Heart left ventricle (tissue), 16 donors: ENCODE measurements around the gene NRSN2. TPM values are rescaled to one million over a fixed set of nuclear protein-coding genes. Genes with fewer than 3 reads are reported as not detected.

Source experiments
- ATAC-seq, 4 donors: fragments of 200-7000 bp; cut with Tn5 transposase; one replicate each; pipeline ENCODE4 v1.9.1; 2020 to 2022; ENCODE audit warnings: moderate library complexity in 4 of 4, mild to moderate bottlenecking in 3 of 4, moderate number of reproducible peaks in 1 of 4
- DNase-seq, 5 donors: peaks; one replicate each; pipeline ENCODE4 v3.0.0-alpha.2; 2020
- H3K27ac ChIP-seq, 12 donors: fragments of 200-600 bp; sonication (generic) in 4 of 12; one replicate each; pipeline versions ENCODE4 v1.5.0 to v1.8.0; 2016 to 2022; ENCODE audit warnings: mild to moderate bottlenecking in 2 of 12
- H3K27me3 ChIP-seq, 9 donors: fragments of 200-600 bp; sonication (generic) in 2 of 9; one replicate each; pipeline versions ENCODE4 v1.5.1 to v1.8.0; 2016 to 2022; ENCODE audit warnings: mild to moderate bottlenecking in 3 of 9
- H3K36me3 ChIP-seq, 9 donors: fragments of 200-600 bp; sonication (generic) in 2 of 9; one replicate each; pipeline versions ENCODE4 v1.5.0 to v1.8.0; 2018 to 2022; ENCODE audit warnings: mild to moderate bottlenecking in 2 of 9
- H3K4me1 ChIP-seq, 12 donors: fragments of 200-600 bp; sonication (generic) in 4 of 12; one replicate each; pipeline versions ENCODE4 v1.5.0 to v1.8.0; 2016 to 2022; ENCODE audit warnings: mild to moderate bottlenecking in 3 of 12
- H3K4me3 ChIP-seq, 12 donors: fragments of 200-600 bp; sonication (generic) in 4 of 12; one replicate each; pipeline versions ENCODE4 v1.5.0 to v1.8.0; 2017 to 2022; ENCODE audit warnings: mild to moderate bottlenecking in 9 of 12, moderate library complexity in 4 of 12
- H3K9me3 ChIP-seq, 12 donors: fragments of 200-600 bp; sonication (generic) in 4 of 12; one replicate each; pipeline versions ENCODE4 v1.5.0 to v1.8.0; 2016 to 2022; ENCODE audit warnings: mild to moderate bottlenecking in 1 of 12
- CTCF ChIP-seq, 12 donors: fragments of 200-600 bp; sonication (generic) in 4 of 12; IDR thresholded peaks; one replicate each; pipeline versions ENCODE4 v1.5.0 to v1.8.0; 2018 to 2022; ENCODE audit warnings: antibody characterized with exemption in 12 of 12, mild to moderate bottlenecking in 5 of 12
- POLR2A ChIP-seq, 2 donors: fragments of 450-650 bp; IDR thresholded peaks; one replicate each; pipeline ENCODE4 v1.6.1; 2017; ENCODE audit warnings: antibody characterized with exemption in 2 of 2, mild to moderate bottlenecking in 2 of 2, moderate library complexity in 2 of 2
- WGBS, 4 donors: extraction: QIAGEN DNeasy Blood & Tissue Kit in 2 of 4; methylation state at CpG; one replicate each; pipeline versions ENCODE4 v1.1.5 to v1.1.7; 2013 to 2018; 5-methylcytosine and 5-hydroxymethylcytosine counted together
- intact Hi-C, 10 donors: fragments of 100-400 bp; cut with DNase I; formaldehyde crosslinking; loops; one replicate each; pipeline versions ENCODE4 v1.11.1 to v1.14.2; 2022
- polyA plus RNA-seq, 2 donors: library from polyadenylated mRNA; stranded (reverse); fragments of 200-250 nt; gene quantifications; one replicate each; pipeline ENCODE4 v1.2.3, GENCODE V29; 2013
- total RNA-seq, 9 donors: library from RNA; depleted of rRNA in 2 of 9; stranded (reverse); fragments of >200 nt in 2 of 9; fragmentation: NEBNext Ultra II Directional in 3 of 9; extraction: Animal tissue kit (Norgen Biotek cat#: 25700) in 3 of 9; gene quantifications; one replicate each; pipeline versions ENCODE4 v1.1.0 to v1.2.4, GENCODE V29; 2016 to 2023
- donor health status: ischemic (EF 13 %, LVEDD 7.1; RV severe dilation, severe dysfunction).
- donor health status: healthy with polysubstance abuse.
- donor health status: DM: no; HTN: yes; CAD: no.
- donor health status: DM: no; HTN: no; CAD: no.
- donor health status: ischemic (EF 25% LVEDD 6.9; RV normal size, moderate dysfunction).
- donor health status: ischemic (EF 25% LVEDD 5.7; RV mildly dilated, moderate dysfunction).
- donor health status: healthy.
- donor health status: DM: yes; HTN: yes; CAD: no.
- donor health status: ischemic (EF 35%, LVEDD 5.7; RV mildly dilated, moderate dysfunction).
- donor health status: nonischemic (EF 11% LVEDD 7.7; RV severe dilation, severe dysfunction).
- donor health status: DM: yes; HTN: yes; CAD: no.
- donor health status: PGD.
- donor health status: ischemic (EF 29% LVEDD 5.4; RV normal size, mild dysfunction).
- donor health status: nonischemic (EF 23%, LVEDD 6.1; RV moderate dilation, normal function).

NRSN2 gene
- total and polyA plus RNA-seq, 11 donors, result 13.8 to 49.5 (median 28.1) TPM

- H3K27me3 ChIP-seq, result no peaks in the 10 kb centered on the region
- H3K27ac ChIP-seq, result peak overlapping the region in 11 of 12 donors; percentile 15 to 90 (median 79)
- DNase-seq (no peak), ATAC-seq (no peak)
- intact Hi-C loops, result loop anchor here in 2 of 10 donors (1.0 to 2.0 kb wide), 2 partner anchors 11 to 14 kb away; partner anchors contain the start of gene SOX12 (in 1 of the 2)
- WGBS, 4 donors, result 6 to 8% (median 7%) methylated on average over 7 of the region's 7 CpGs
- peak overlapping the region in 11 of 12 donors; percentile 42 to 68 (median 60) for H3K4me3 ChIP-seq
- TF ChIP-seq CTCF (IDR thresholded peaks at IDR 0.05) (no peak), POLR2A (IDR thresholded peaks at IDR 0.05) (no peak)
- peaks cover 0 to 22% (median 15%) of the 10 kb centered on the region in 12 donors for H3K4me1 ChIP-seq
- H3K9me3 ChIP-seq, result no peaks in the 10 kb centered on the region
- H3K36me3 ChIP-seq, result no peaks in the 10 kb centered on the region
Measured at GRCh38 chr20:310645-311044, 36.3 kb upstream of the NRSN2 start.

- intact Hi-C loops, result loop anchor here in 1 of 10 donors (2.0 kb wide), 1 partner anchor 13 kb away; the partner anchor contains the start of gene SOX12
- DNase-seq, result no peak
- TF ChIP-seq POLR2A (IDR thresholded peaks at IDR 0.05), result no peak
- peaks cover 0 to 2% (median 0%) of the 10 kb centered on the region in 9 donors for H3K36me3 ChIP-seq
- H3K9me3 ChIP-seq, result no peaks in the 10 kb centered on the region
- no peak overlapping the region for H3K27ac ChIP-seq
- peaks cover 0 to 22% (median 15%) of the 10 kb centered on the region in 12 donors for H3K4me1 ChIP-seq
- H3K4me3 ChIP-seq, result no peak overlapping the region
- WGBS, 4 donors, result 86 to 89% (median 87%) methylated on average over 7 of the region's 7 CpGs
- no peaks in the 10 kb centered on the region for H3K27me3 ChIP-seq
- no peak for ATAC-seq
Measured at GRCh38 chr20:311609-312008, 35.3 kb upstream of the NRSN2 start.

GRCh38 chr20:312067-312466 is 34.8 kb upstream of the NRSN2 start:
- DNase-seq (no peak), ATAC-seq (no peak)
- Histone ChIP-seq H3K9me3 (no peaks in the 10 kb centered on the region), H3K4me1 (peaks cover 0 to 22% (median 15%) of the 10 kb centered on the region in 12 donors), H3K27ac (no peak overlapping the region), H3K36me3 (peaks cover 0 to 3% (median 0%) of the 10 kb centered on the region in 9 donors), H3K4me3 (no peak overlapping the region), H3K27me3 (no peaks in the 10 kb centered on the region)
- intact Hi-C loops, result no loop called here
- WGBS, 4 donors, result 88 to 94% (median 91%) methylated on average over 8 of the region's 8 CpGs
- TF ChIP-seq CTCF (IDR thresholded peaks at IDR 0.05), result no peak
- TF ChIP-seq POLR2A (IDR thresholded peaks at IDR 0.05), result no peak

GRCh38 chr20:312866-313265 is 34.0 kb upstream of the NRSN2 start:
- Histone ChIP-seq H3K9me3 (no peaks in the 10 kb centered on the region), H3K4me3 (no peak overlapping the region), H3K27me3 (no peaks in the 10 kb centered on the region), H3K4me1 (peaks cover 0 to 22% (median 15%) of the 10 kb centered on the region in 12 donors), H3K27ac (no peak overlapping the region), H3K36me3 (peaks cover 0 to 3% (median 0%) of the 10 kb centered on the region in 9 donors)
- no peak for ATAC-seq
- 33 to 41% (median 38%) methylated on average over 1 of the region's 1 CpG for WGBS, 4 donors
- DNase-seq, result no peak
- no peak for TF ChIP-seq CTCF (IDR thresholded peaks at IDR 0.05)
- no peak for TF ChIP-seq POLR2A (IDR thresholded peaks at IDR 0.05)
- intact Hi-C loops, result no loop called here

GRCh38 chr20:313402-313801 is 33.5 kb upstream of the NRSN2 start:
- DNase-seq, result no peak
- H3K36me3 ChIP-seq, result peaks cover 0 to 6% (median 0%) of the 10 kb centered on the region in 9 donors
- no peak for TF ChIP-seq CTCF (IDR thresholded peaks at IDR 0.05)
- TF ChIP-seq POLR2A (IDR thresholded peaks at IDR 0.05), result no peak
- ATAC-seq, result no peak
- H3K27ac ChIP-seq, result no peak overlapping the region
- no peak overlapping the region for H3K4me3 ChIP-seq
- intact Hi-C loops, result no loop called here
- 90 to 96% (median 92%) methylated on average over 5 of the region's 5 CpGs for whole genome bisulfite sequencing, 4 donors
- H3K27me3 ChIP-seq, result no peaks in the 10 kb centered on the region
- H3K4me1 ChIP-seq, result peaks cover 0 to 22% (median 15%) of the 10 kb centered on the region in 12 donors
- no peaks in the 10 kb centered on the region for H3K9me3 ChIP-seq
